Measurements from ENCODE around the gene KCTD16. TPM values are rescaled to one million over a fixed set of nuclear protein-coding genes. Genes with fewer than 3 reads are reported as not detected.

KCTD16 gene
- polyA plus RNA-seq, 1 of the 3 experiments (the other 2 are of a cell fraction): 0.03 TPM

- H3K27me3 ChIP-seq (ENCODE audit: insufficient read depth): no peaks in the 10 kb centered on the region
- ChIA-PET POLR2A (no interaction called here), CTCF (no interaction called here)
- H3K27ac ChIP-seq (ENCODE audit: low read depth in 2 of 2, low read length in 1 of 2): no peak overlapping the region
- H3K4me2 ChIP-seq: no peak overlapping the region
- TF ChIP-seq RFX5 (IDR thresholded peaks at IDR 0.05; ENCODE audit: low read length) (no peak), IRF3 (IDR thresholded peaks at IDR 0.05; ENCODE audit: low read depth, low read length) (no peak), ELF1 (IDR thresholded peaks at IDR 0.05) (no peak), GATA2 (CRISPR knock-in tag; IDR thresholded peaks at IDR 0.05) (no peak), NFIC (IDR thresholded peaks at IDR 0.05; ENCODE audit: borderline replicate concordance) (no peak)
- H3K9me2 ChIP-seq: no peaks in the 10 kb centered on the region
- no peaks in the 10 kb centered on the region for H3K36me3 ChIP-seq (replicated peaks in 1 of 2; ENCODE audit: control insufficient read depth in 1 of 2, insufficient read depth in 2 of 2, low read length in 1 of 2)
- no peak overlapping the region for H3K9ac ChIP-seq
- no peak overlapping the region for H2AFZ ChIP-seq (ENCODE audit: low read depth)
- H3K4me1 ChIP-seq (ENCODE audit: control insufficient read depth in 1 of 2, insufficient read depth in 2 of 2, low read depth in 1 of 2, low read length in 1 of 2): peaks cover 0 to 4% of the 10 kb centered on the region in 2 experiments; a peak in 1 of 4 replicates
- no peaks in the 10 kb centered on the region for H3K9me3 ChIP-seq
- H3F3A ChIP-seq (replicated peaks; ENCODE audit: insufficient read depth): no peaks in the 10 kb centered on the region
- no peaks in the 10 kb centered on the region for H3K79me2 ChIP-seq (ENCODE audit: insufficient read depth)
- WGBS (ENCODE audit: low lambda C conversion rate): 90% methylated on average over 3 of the region's 4 CpGs
- H3K4me3 ChIP-seq (ENCODE audit: low read depth in 2 of 2, low read length in 1 of 2): no peak overlapping the region
- H4K20me1 ChIP-seq (ENCODE audit: insufficient read depth): no peaks in the 10 kb centered on the region
- DNase-seq: no peak
Measured at GRCh38 chr5:144128844-144129243, 41.8 kb upstream of the KCTD16 start.

GRCh38 chr5:144130306-144130705, 40.4 kb upstream of the KCTD16 start:
- no peak overlapping the region for H3K4me2 ChIP-seq
- H3K79me2 ChIP-seq (ENCODE audit: insufficient read depth): no peaks in the 10 kb centered on the region
- H3K27me3 ChIP-seq (ENCODE audit: insufficient read depth): no peaks in the 10 kb centered on the region
- ChIA-PET CTCF (interaction anchor here (1.5 kb wide), 1 partner anchor 481 kb away, joined by 3 read pairs; no protein-coding TSS in a partner anchor), POLR2A (no interaction called here)
- H3F3A ChIP-seq (replicated peaks; ENCODE audit: insufficient read depth): no peaks in the 10 kb centered on the region
- H4K20me1 ChIP-seq (ENCODE audit: insufficient read depth): no peaks in the 10 kb centered on the region
- H3K36me3 ChIP-seq (replicated peaks in 1 of 2; ENCODE audit: control insufficient read depth in 1 of 2, insufficient read depth in 2 of 2, low read length in 1 of 2): no peaks in the 10 kb centered on the region
- WGBS (ENCODE audit: low lambda C conversion rate): 74% methylated on average over 4 of the region's 4 CpGs
- H3K4me3 ChIP-seq (ENCODE audit: low read depth in 2 of 2, low read length in 1 of 2): no peak overlapping the region
- peaks cover 0 to 4% of the 10 kb centered on the region in 2 experiments; a peak in 1 of 4 replicates for H3K4me1 ChIP-seq (ENCODE audit: control insufficient read depth in 1 of 2, insufficient read depth in 2 of 2, low read depth in 1 of 2, low read length in 1 of 2)
- no peak overlapping the region for H3K9ac ChIP-seq
- no peaks in the 10 kb centered on the region for H3K9me2 ChIP-seq
- no peak for DNase-seq
- TF ChIP-seq YY1 (IDR thresholded peaks at IDR 0.05; ENCODE audit: low read depth): no peak
- TF ChIP-seq NRF1 (IDR thresholded peaks at IDR 0.05; ENCODE audit: low read depth, low read length): no peak
- no peak for TF ChIP-seq TEAD4 (IDR thresholded peaks at IDR 0.05; ENCODE audit: borderline replicate concordance, insufficient read depth)
- TF ChIP-seq MAX (IDR thresholded peaks at IDR 0.05; ENCODE audit: low read depth): no peak
- no peak for TF ChIP-seq REST (IDR thresholded peaks at IDR 0.05; ENCODE audit: low read depth, low read length)
- no peak for TF ChIP-seq ELF1 (IDR thresholded peaks at IDR 0.05)
- no peak for TF ChIP-seq GATA2 (CRISPR knock-in tag; IDR thresholded peaks at IDR 0.05)
- TF ChIP-seq GABPA (IDR thresholded peaks at IDR 0.05; ENCODE audit: low read depth): no peak
- TF ChIP-seq FOXJ3 (CRISPR knock-in tag; IDR thresholded peaks at IDR 0.05): no peak
- TF ChIP-seq TAF1 (IDR thresholded peaks at IDR 0.05; ENCODE audit: borderline replicate concordance, low read depth, low read length): no peak
- no peak for TF ChIP-seq POLR2AphosphoS5 (IDR thresholded peaks at IDR 0.05; ENCODE audit: low read depth, low read length)
- TF ChIP-seq RAD21 (IDR thresholded peaks at IDR 0.05; ENCODE audit: low read length): no peak
- no peak for TF ChIP-seq ZBTB33 (IDR thresholded peaks at IDR 0.05; ENCODE audit: borderline replicate concordance, low read depth)
- TF ChIP-seq MXI1 (IDR thresholded peaks at IDR 0.05; ENCODE audit: low read depth, low read length): no peak
- no peak for TF ChIP-seq MEF2A (IDR thresholded peaks at IDR 0.05; ENCODE audit: borderline replicate concordance, low read depth)
- no peak for TF ChIP-seq FOXM1 (IDR thresholded peaks at IDR 0.05; ENCODE audit: low read depth)
- TF ChIP-seq RCOR1 (IDR thresholded peaks at IDR 0.05; ENCODE audit: low read length): no peak
- H2AFZ ChIP-seq (ENCODE audit: low read depth): no peak overlapping the region
- no peaks in the 10 kb centered on the region for H3K9me3 ChIP-seq
- no peak overlapping the region for H3K27ac ChIP-seq (ENCODE audit: low read depth in 2 of 2, low read length in 1 of 2)

All from SK-N-SH (cell line).